ENCODE data around the gene ATP2C2. TPM values are rescaled to one million over a fixed set of nuclear protein-coding genes. Genes with fewer than 3 reads are reported as not detected.
A peak's percentile ranks its signal among the peaks of the same experiment; 100 is the strongest.

ATP2C2 gene
- total and polyA plus RNA-seq, 4 donors: 21.3 to 96.8 (median 37.5) TPM

DNA sequence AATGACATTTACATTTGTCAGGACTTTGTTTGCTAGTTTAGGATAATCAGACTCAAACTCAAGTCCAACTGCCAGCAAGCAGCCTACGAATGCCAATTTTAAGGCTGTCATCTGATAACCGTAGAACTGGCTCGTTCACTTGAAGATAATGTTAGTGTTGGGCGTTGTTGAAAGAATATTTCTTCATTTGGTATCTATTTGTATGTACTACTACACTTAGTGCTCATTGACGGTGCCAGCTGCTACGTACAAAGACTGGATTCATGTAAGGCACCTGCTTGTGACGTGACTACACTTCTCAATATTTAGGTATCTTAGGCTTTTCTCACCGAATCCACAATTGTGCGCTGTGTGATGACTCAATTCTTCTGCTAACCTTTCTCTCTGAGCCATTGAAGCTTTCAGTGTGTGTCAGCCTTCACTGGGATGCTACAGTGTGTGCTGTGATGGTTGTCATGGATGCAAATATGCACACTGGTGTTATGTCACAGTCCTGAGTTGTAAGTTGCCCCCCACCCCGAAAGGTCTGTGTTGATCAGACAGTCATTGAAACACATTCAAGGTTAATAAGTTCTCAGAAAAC is 5.7 kb downstream of the ATP2C2 start:
- no peaks in the 10 kb centered on the region for H3K36me3 ChIP-seq (ENCODE audit: control insufficient read depth in 4 of 4, insufficient read depth in 4 of 4, low read length in 4 of 4)
- DNase-seq: no peak
- no peak overlapping the region for H3K9ac ChIP-seq (ENCODE audit: insufficient read depth in 1 of 2, low read length in 2 of 2)
- peak overlapping the region in 1 of 2 donors; percentile 1 for H3K27ac ChIP-seq (ENCODE audit: low read depth in 1 of 2, low read length in 1 of 2)
- TF ChIP-seq, protein P1, sequence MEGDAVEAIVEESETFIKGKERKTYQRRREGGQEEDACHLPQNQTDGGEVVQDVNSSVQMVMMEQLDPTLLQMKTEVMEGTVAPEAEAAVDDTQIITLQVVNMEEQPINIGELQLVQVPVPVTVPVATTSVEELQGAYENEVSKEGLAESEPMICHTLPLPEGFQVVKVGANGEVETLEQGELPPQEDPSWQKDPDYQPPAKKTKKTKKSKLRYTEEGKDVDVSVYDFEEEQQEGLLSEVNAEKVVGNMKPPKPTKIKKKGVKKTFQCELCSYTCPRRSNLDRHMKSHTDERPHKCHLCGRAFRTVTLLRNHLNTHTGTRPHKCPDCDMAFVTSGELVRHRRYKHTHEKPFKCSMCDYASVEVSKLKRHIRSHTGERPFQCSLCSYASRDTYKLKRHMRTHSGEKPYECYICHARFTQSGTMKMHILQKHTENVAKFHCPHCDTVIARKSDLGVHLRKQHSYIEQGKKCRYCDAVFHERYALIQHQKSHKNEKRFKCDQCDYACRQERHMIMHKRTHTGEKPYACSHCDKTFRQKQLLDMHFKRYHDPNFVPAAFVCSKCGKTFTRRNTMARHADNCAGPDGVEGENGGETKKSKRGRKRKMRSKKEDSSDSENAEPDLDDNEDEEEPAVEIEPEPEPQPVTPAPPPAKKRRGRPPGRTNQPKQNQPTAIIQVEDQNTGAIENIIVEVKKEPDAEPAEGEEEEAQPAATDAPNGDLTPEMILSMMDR (IDR thresholded peaks at IDR 0.05; ENCODE audit: control extremely low read depth, extremely low read depth): no peak
- 59 to 71% methylated on average over 10 of the region's 10 CpGs for WGBS, 2 donors
- H3K9me3 ChIP-seq (ENCODE audit: control insufficient read depth in 4 of 4, insufficient read depth in 3 of 4, low read length in 3 of 4): no peaks in the 10 kb centered on the region
- peaks cover 0 to 12% (median 10%) of the 10 kb centered on the region in 3 donors for H3K27me3 ChIP-seq (ENCODE audit: control insufficient read depth in 3 of 3, insufficient read depth in 3 of 3, low read length in 2 of 3)
- no peak overlapping the region for H3K4me3 ChIP-seq
- no peak for ATAC-seq (ENCODE audit: insufficient read depth, low FRiP score)
- peaks cover 0 to 6% (median 3%) of the 10 kb centered on the region in 5 donors for H3K4me1 ChIP-seq (ENCODE audit: control insufficient read depth in 5 of 5, insufficient read depth in 5 of 5, low read length in 5 of 5)

DNA sequence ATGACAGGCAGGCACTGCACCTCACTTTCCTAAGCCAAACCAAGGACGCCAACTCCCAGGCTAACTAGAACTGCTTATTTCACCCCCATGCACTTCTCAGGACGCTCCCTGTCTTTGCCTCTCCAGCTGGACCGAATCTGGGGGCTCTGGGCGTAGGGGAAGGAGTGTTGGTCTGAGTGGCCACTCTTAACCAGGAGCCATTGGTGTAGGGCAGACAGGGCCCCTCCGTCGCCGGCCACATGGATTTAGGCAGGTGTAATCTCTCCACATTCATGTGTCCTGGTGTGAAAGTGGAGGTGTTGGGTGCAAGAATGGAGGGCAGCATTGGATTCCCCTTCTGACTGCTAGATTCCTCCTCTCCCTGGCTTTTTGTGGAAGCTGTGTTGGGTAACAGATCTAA is 9.8 kb downstream of the ATP2C2 start:
- peak overlapping the region in 1 of 2 donors; percentile 23 for H3K27ac ChIP-seq (ENCODE audit: low read depth in 1 of 2, low read length in 1 of 2)
- TF ChIP-seq, protein P1 (IDR thresholded peaks at IDR 0.05; ENCODE audit: control extremely low read depth, extremely low read depth): no peak
- DNase-seq: no peak
- H3K27me3 ChIP-seq (ENCODE audit: control insufficient read depth in 3 of 3, insufficient read depth in 3 of 3, low read length in 2 of 3): no peaks in the 10 kb centered on the region
- no peak for ATAC-seq (ENCODE audit: insufficient read depth, low FRiP score)
- peaks cover 0 to 1% (median 0%) of the 10 kb centered on the region in 4 donors for H3K9me3 ChIP-seq (ENCODE audit: control insufficient read depth in 4 of 4, insufficient read depth in 3 of 4, low read length in 3 of 4)
- peaks cover 0 to 6% (median 3%) of the 10 kb centered on the region in 5 donors for H3K4me1 ChIP-seq (ENCODE audit: control insufficient read depth in 5 of 5, insufficient read depth in 5 of 5, low read length in 5 of 5)
- no peak overlapping the region for H3K9ac ChIP-seq (ENCODE audit: insufficient read depth in 1 of 2, low read length in 2 of 2)
- H3K4me3 ChIP-seq: no peak overlapping the region
- H3K36me3 ChIP-seq (ENCODE audit: control insufficient read depth in 4 of 4, insufficient read depth in 4 of 4, low read length in 4 of 4): no peaks in the 10 kb centered on the region
- WGBS, 2 donors: 91% methylated on average over 7 of the region's 7 CpGs

DNA sequence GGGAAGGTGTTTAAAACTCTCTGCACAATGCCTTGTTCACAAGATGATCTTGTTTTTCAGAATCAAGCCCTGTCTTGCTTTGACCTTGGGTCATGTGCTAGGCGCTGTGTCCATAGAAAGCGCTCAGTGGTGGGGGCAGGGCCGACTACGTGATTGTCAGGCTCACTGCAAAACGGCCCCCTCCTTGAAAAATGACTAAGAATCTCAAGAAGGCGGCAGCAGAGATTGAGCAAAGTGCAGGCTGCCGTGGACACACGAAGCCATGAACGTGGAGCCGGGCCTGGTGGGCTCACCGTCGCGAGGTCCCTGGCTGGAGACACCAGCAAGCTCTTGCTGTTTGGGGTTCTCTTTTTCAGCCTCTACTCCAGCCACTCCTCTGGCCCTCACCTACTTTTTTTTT is 10.2 kb downstream of the ATP2C2 start:
- no peak overlapping the region for H3K4me3 ChIP-seq

More for the DNA sequence above, 10.2 kb downstream of the ATP2C2 start:
- Histone ChIP-seq H3K9me3 (ENCODE audit: control insufficient read depth in 4 of 4, insufficient read depth in 3 of 4, low read length in 3 of 4) (peaks cover 0 to 2% (median 0%) of the 10 kb centered on the region in 4 donors), H3K27ac (ENCODE audit: low read depth in 1 of 2, low read length in 1 of 2) (peak overlapping the region in 1 of 2 donors; percentile 17), H3K27me3 (ENCODE audit: control insufficient read depth in 3 of 3, insufficient read depth in 3 of 3, low read length in 2 of 3) (no peaks in the 10 kb centered on the region), H3K4me1 (ENCODE audit: control insufficient read depth in 5 of 5, insufficient read depth in 5 of 5, low read length in 5 of 5) (peaks cover 0 to 5% (median 3%) of the 10 kb centered on the region in 5 donors), H3K36me3 (ENCODE audit: control insufficient read depth in 4 of 4, insufficient read depth in 4 of 4, low read length in 4 of 4) (no peaks in the 10 kb centered on the region), H3K9ac (ENCODE audit: insufficient read depth in 1 of 2, low read length in 2 of 2) (no peak overlapping the region)
- no peak for DNase-seq
- TF ChIP-seq, protein P1 (IDR thresholded peaks at IDR 0.05; ENCODE audit: control extremely low read depth, extremely low read depth): no peak
- WGBS, 2 donors: 70 to 85% methylated on average over 13 of the region's 13 CpGs
- ATAC-seq (ENCODE audit: insufficient read depth, low FRiP score): no peak
